NT2/D1 (cell line): ENCODE data around the gene CCDC39.

Experiments used
- SUZ12 ChIP-seq: IDR thresholded peaks from 2 replicates; pipeline ENCODE4 v1.6.1; 2011; ENCODE audit not compliant: insufficient read length, insufficient read depth; ENCODE audit errors: extremely low read depth
- ZNF274 ChIP-seq: IDR thresholded peaks from 2 replicates; pipeline ENCODE4 v1.6.1; 2011; ENCODE audit warnings: mild to moderate bottlenecking, low read depth, low read length

DNA sequence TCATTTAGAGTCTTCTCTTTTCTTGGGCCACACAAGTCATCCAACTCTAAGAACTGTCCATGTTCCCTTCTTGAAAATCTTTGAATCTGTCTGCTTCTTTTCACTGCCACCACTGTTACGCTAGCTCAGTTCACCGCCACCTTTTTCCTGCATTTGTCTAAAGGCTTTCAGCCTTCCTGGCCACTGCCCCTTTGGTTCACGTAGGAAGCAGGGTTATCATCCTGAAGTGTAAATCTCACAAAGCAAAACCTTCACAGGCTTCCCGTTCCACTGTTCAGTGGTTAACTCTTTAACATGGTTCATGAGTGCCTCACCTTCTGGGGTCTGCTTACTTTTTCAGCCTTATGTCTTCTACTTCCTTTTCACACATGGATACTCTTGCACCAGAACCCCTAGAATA is 26.3 kb upstream of the CCDC39 start:
- TF ChIP-seq SUZ12 (no peak), ZNF274 (no peak)
